Right renal pelvis (tissue), 4 donors: ENCODE data around the gene UST. TPM values are rescaled to one million over a fixed set of nuclear protein-coding genes. Genes with fewer than 3 reads are reported as not detected.
A peak's percentile ranks its signal among the peaks of the same experiment; 100 is the strongest.
"Not testable (repeated sequence)": the region's sequence is repeated elsewhere in the genome, so short reads cannot be mapped to it uniquely, and the experiment has no call there.

ENCODE experiments used
- DNase-seq, 4 donors: peaks; one replicate each; pipeline ENCODE4 v3.0.0-alpha.2; 2013; ENCODE audit warnings: low read depth in 4 of 4, low spot score in 3 of 4, missing footprints in 1 of 4
- polyA plus RNA-seq, 4 donors: library from polyadenylated mRNA; unstranded; fragments of 120-200 nt; gene quantifications; one replicate each; pipeline ENCODE4 v1.2.1, GENCODE V29; 2013; ENCODE audit not compliant: insufficient read length in 4 of 4

Gene UST
- polyA plus RNA-seq, 4 donors: 10.6 to 13.2 (median 12.3) TPM

GRCh38 chr6:148735989-148736388, 10.8 kb upstream of the UST start:
- DNase-seq: no peak

- no peak for DNase-seq
These were observed 9.9 kb upstream of the UST start for GRCh38 chr6:148736774-148737412.

- DNase-seq: no peak
These were observed 9.0 kb upstream of the UST start for GRCh38 chr6:148737806-148738205.

DNA sequence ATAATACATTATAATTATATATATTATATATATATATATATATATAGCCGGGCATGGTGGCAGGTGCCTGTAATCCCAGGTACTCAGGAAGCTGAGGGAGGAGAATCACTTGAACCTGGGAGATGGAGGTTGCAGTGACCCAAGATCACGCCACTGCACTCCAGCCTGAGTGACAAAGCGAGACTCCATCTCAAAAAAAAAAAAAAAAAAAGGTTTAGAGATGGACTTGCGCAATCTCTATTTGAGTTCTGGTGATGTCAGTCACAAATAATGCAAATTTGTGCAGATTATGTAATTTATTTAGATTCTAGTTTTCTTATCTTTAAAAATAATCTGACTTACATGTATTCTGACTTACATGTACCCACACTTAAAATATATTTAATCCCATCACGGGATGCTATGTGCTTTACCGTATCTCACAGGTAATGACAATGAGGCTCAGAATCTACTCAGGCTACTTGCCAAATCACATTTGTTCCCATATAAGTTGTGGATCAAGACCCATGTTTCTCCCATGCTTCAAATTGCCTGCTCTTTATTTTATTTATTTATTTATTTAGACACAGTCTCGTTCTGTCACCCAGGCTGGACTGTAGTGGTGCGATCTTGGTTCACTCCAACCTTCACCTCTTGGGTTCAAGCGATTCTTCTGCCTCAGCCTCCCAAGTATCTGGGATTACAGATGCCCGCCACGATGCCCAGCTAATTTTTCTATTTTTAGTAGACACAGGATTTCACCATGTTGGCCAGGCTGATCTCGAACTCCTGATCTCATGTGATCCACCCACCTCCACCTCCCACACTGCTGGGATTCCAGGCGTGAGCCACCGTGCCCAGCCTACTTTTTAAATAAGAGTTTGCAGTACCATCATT, 7.6 kb upstream of the UST start:
- DNase-seq: no peak

GRCh38 chr6:148739822-148740128, 7.1 kb upstream of the UST start:
- no peak for DNase-seq

DNA sequence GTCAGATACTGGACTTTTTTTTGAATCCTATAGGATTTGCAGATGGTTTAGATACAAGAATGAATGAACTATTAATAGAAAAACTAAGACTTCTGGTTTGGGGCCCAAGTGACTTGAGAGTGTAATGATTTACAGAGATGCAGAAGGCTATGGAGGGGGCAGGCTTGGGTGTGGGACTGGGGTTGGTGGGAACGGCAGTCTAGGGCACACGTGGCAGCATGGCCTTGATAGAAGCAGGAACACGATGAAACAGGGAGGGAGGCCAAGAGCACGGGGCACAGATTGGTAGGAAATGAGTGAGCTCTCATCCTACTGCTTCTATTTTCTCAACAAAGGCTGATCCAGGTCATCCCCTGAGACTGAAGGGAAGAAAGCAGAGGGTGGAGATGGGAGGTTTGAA, 3.4 kb upstream of the UST start:
- DNase-seq: no peak

- DNase-seq: no peak
These were observed 904 bp upstream of the UST start for GRCh38 chr6:148745926-148746325.

GRCh38 chr6:148747145-148747470, 278 bp downstream of the UST start:
- DNase-seq: peak in 1 of 4 donors; percentile 28

- peak in 2 of 4 donors; percentile 25 to 51 for DNase-seq
These were observed 788 bp downstream of the UST start for GRCh38 chr6:148747471-148748165.

DNA sequence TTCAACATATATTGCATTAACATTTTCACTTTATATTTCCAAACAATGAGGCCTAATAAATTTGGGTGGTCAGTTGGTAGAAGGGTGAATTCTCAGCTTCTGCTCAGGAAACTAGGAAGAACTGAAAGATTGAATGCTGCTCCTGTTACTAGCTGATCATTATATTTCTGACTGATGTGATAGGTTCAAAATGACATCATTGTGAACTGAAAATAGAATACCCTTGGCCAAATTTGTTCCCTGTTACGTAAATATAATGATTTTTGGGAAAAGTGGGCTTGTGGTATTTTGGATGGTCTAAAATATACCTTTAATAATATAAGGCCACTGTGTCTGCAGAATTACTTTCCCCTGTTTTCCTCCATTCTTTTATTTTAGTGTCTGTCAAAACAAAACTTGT, 2.8 kb downstream of the UST start:
- DNase-seq: no peak

DNA sequence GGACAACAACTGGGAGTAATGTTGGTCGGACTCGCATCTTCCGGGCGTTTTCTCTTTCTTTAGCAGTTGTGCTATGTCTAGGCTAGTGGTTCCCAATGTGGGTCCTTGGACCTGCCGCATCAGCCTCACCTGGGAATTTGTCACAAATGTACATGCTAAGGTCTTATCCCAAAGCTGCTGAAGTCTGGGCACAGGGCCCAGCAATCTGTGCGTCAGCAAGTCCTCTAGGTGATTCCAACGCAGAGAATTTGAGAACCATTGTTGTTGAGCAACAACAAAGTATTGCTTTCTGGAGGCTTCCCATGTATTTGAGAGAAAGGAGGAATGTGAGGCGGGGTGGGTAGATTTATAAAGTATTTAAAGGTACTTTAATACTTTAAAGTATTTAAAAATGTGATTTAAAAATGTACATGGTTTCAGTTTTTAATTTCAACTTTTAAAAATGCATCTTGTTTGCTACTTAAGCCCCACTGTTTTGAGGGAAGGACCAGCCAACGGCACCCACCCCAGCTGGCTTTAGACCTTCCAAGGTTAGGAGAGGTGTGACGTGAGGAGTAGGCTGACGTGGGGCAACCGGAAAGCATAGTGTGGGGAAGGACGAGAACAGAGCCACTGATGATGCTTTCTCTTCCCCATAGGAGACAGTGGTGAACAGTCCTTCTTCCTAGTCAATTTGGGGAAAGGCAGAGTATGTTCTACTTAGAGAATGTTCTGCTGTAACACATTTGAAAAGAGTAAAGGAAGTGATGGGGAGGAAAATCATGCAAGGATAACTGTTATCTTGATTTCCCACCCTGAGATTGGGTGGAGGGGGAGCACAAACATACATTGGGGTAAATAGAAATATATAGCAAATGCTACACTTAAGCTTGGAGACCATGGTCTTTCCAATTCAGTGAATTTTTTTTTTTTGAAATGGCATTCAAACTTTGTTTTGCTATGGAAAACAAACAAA, 4.3 kb downstream of the UST start:
- DNase-seq: no peak

DNA sequence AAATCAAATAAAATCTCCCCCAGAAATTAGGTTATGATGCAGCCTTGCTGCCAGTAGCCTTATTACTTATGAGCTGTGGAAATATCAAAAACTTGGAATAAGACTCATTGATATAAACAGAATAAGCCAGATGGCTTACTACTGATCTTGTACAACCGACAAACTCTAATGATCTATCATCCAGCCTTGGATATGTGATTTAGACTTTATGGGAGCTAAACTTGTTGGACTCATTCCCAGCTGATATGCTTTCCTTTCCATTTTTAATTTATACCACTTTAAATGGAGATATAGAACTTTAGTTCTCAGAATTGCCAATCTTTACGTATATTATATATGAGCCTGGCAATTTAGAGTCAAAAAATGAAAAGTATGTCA, 5.0 kb downstream of the UST start:
- DNase-seq: no peak

DNA sequence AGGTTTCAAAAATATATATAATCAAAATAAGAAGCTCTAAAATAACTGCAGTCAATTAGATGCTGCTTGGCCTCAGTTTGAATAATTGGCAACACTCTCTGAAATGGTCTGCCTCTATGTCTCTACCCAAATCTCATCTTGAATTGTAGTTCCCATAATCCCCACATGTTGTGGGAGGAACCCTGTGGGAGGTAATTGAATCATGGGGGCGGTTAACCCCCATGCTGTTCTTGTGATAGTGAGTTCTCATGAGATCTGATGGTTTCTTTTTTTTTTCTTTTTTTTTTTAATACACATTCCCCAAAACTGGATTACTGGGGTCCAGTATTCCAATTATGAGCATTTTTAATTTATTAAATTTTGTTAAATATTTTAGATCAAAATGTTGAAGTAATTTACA, 8.5 kb downstream of the UST start:
- not testable (repeated sequence) for DNase-seq

DNA sequence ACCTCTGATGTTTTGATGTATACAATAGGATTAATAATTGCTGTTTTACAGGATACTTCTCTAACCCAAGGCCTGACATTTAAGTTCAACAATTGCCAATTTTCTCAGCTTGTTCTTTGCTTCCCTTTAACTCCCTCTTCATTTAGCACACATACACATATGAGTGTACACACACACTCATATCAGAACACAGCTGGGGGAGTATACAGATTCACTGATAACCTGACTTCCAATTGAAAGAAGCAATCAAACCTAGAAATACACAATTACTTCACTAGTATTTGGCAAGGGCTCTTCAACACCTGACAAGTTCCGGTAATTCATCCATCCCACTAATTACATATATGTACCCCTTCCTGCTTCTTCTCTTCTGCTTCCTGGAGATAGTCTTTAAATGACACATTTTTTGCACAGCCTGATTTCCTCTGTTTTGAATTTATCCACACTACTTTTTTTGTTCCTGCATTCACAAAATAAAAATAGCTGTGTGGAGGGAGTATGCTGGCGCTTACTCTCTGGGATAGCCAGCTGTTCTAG, 11.2 kb downstream of the UST start:
- DNase-seq: no peak

DNA sequence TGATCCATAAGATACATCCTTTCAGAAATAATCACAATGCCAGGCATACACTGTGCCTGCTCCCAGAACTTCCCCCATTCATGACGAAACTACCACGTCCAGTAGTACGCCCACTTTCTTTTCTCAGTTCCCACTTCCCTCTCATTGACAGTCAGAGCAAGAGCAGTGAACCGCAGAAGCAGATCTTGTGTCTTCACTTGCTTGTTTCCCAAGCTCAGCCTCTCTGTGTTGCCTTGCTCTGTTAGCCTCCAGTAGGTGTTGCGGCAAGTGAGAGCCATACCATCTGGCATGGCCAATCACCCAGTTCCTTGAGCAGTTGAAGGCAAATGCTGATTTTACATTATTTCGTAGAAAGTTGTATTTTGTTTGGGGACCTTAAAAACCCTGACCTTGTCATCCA, 11.7 kb downstream of the UST start:
- no peak for DNase-seq

DNA sequence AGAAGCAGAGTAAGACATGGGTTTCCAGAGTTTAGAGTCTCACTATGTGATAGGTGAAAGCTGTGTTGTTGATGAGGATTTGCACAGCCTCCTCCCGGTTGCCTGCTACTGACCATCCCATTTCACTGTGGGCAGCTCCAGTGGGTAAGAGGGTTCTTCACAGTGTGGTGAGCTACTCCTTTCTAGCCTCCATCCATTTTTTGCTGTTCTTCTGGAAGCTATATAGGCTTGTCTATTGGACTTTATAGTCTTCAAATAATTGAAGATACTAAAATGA, 13.4 kb downstream of the UST start:
- DNase-seq: no peak

DNA sequence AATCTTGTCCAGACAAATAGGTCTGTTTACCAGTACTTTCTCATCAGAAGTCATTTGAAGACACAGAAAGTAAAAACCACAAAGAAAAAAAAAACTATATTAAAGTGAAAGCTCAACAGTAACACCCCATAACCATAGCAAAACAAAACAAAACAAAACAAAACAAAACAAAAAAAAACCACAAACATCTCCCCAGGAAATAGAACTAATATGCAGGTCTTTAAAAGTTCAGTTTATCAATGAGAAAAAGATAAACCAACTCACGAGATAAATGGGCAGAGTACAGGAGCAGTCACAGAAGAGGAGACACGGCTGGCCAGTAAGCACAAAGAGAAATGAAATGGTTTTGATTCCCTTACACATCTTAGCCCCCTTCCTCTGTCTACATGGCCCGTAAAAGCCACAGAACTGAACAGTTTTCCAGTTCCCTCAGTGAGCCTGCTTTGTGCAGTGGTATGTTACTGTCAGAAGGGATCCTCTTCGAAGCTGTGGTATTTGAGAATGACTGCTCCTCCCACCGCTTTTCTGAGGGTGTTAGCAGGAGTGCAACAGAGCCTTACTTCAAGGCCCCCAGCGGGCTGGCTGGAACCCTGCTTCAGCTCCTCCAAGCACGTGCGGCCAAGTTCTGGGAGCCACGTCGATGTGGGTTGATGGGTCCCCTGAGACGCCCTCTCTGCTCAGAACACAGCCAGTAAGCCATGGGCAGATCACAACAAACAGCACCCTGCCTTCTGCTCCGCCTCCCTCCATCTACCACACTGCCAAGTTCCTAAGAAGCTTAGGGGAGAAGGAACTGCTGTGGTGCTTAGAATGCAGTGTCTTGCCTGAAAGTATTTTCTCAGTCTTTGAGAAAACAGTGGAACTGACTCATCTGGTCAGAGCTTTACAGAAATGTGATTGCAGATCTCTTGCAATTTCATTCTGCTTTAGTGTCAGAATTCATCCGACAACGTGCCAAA, 14.0 kb downstream of the UST start:
- DNase-seq: peak in 2 of 4 donors; percentile 31 to 36

DNA sequence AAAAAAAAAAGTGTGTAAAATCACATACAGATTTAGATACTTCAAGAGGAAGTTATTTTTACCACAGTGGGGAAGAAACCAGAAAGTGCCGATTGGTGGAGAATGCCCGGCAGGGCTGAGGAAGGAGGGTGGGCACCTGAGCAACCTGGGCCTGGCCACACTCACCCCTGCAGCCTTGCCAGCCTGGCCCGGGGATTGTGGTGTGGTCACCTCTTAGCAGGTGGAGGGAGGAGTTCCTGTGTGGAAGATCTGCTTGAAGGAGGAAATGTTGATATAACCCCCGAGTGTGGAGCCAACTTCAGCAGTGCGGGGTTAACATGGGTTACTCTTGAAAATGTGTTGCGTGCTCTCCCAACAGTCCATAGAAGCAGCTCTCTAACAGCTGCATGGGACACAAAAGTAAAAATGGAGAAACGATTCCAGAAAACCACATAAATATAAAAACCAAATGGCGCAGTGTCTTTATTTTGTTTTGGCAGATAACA, 14.7 kb downstream of the UST start:
- no peak for DNase-seq

- DNase-seq: no peak
These were observed 15.4 kb downstream of the UST start for GRCh38 chr6:148762231-148762630.
